ENCODE data around the gene FZD2.

GRCh38 chr17:44599298-44600175, 42.3 kb downstream of the FZD2 start:
- no peak for TF ChIP-seq GATA3 (IDR thresholded peaks at IDR 0.05; ENCODE audit: low read depth, low read length)
- no peak for TF ChIP-seq GATA2 (IDR thresholded peaks at IDR 0.05; ENCODE audit: low read depth, low read length)

Data from SH-SY5Y (cell line).